Kidney epithelial cell (primary cell): ENCODE results near the gene ERFE. TPM values are rescaled to one million over a fixed set of nuclear protein-coding genes. Genes with fewer than 3 reads are reported as not detected.

Experiments used
- DNase-seq: peaks from one replicate; pipeline ENCODE4 v3.0.0-alpha.2; 2010; ENCODE audit warnings: low read depth
- H3K27me3 ChIP-seq: 2 replicates; pipeline ENCODE4 v1.6.0; 2011; ENCODE audit warnings: low read length; ENCODE audit not compliant: control insufficient read depth, insufficient read depth
- H3K36me3 ChIP-seq: 2 replicates; pipeline ENCODE4 v1.5.1; 2011; ENCODE audit warnings: low read length; ENCODE audit not compliant: control insufficient read depth, insufficient read depth
- H3K4me3 ChIP-seq: 2 replicates; pipeline ENCODE4 v1.5.1; 2011; ENCODE audit warnings: low read depth, mild to moderate bottlenecking, control low read depth, low read length
- CTCF ChIP-seq: IDR thresholded peaks from 2 replicates; pipeline ENCODE4 v1.5.1; 2011; ENCODE audit warnings: mild to moderate bottlenecking, moderate library complexity, low read length, control low read depth, inconsistent platforms; ENCODE audit not compliant: insufficient read depth, poor library complexity, severe bottlenecking
- total RNA-seq: library from RNA; depleted of rRNA; stranded (reverse); fragments of >200 nt; gene quantifications from 2 replicates; pipeline ENCODE4 v1.2.3, GENCODE V29; 2015

Gene ERFE
- total RNA-seq, 1 donor from 2014 or later: 106 TPM

DNA sequence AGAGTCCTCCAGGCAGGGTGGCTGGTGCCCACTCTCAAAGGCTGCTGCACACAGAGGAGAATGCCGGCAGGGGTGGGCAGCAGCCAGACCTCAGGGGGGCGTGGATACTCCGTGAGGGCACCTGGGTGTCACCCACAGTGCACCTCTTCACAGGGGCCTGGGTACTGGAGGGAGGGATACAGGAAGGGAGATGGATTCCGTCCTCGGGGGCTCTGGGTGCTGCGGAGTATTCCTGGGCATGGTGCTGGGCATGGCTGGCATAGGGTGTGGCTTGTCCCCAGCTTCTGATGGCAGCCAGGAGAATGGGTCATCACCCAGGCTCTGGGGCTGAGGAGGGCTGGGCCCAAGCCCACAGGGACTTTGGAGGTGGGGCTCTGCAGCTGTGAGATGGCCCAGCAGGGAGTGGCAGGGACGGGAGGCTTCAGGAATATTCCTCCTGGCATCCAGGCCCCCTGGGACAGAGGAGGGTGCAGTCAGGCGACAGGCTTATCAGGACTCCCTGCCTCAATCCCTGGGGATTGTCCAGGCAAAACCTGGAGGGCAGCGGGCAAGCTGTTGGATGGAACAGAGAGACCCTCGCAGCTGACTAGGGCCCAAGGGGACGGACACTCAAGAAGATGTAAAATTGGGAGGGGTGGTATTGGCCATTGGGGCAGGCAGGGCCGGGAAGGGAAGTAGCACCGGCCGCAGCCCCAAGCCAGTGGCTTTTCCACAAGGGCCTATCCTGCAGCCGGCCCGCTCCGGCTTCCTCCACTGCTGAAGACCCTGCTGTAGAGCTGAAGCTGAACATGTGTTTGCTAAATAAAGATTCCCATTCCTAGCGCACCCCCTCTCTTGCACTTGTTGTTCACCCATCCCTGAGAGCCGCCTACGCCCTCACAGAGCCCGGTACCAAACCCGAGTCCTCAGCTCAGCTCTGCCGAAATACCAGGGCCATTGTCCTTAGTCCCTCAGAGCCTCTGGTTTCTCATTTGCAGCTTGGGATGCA is 26.0 kb upstream of the ERFE start:
- Histone ChIP-seq H3K4me3 (no peak overlapping the region), H3K27me3 (no peaks in the 10 kb centered on the region), H3K36me3 (no peaks in the 10 kb centered on the region)
- TF ChIP-seq CTCF: no peak
- no peak for DNase-seq

DNA sequence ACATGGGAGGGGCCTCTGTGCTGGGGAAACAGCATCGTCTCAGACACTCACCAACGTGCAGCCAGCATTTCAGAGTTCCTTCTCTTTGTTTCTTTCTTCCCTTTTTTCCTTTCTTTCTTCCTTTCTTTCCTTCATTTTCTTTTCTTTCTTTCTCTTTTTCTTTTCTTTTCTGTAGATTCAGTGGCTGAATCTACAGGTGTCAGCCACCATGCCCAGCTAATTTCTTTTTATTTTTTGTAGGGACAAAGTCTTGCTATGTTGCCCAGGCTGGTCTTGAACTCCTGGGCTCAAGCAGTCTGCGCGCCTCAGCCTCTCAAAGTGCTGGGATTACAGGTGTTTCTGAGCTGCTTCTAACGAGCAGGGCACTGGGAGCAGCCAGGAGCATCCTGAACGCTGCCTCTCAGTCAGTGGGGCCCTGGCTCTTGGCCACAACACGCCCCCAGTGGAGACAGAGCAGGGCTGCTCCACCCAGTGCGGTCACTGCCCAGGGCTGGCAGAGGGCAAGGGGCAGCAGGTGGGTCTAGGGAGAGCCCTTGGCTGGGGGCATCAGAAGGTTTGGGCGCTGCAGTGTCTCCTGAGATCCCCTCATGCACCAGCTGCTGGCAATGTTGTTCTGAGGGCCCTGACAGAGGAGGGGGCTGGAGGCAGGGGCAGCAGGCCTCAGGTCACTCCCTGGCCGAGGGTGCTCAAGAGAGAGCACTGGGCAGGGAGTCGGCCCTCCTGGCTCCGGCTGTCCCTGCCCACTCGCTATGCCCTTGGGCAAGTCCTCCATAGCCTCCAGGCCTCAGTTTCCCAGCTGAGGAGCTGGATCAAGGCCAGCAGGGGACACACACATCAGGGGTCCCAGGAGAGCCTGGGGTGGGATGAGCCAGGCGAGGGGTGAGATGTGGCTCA is 25.0 kb upstream of the ERFE start:
- DNase-seq: no peak
- Histone ChIP-seq H3K27me3 (no peaks in the 10 kb centered on the region), H3K4me3 (no peak overlapping the region), H3K36me3 (no peaks in the 10 kb centered on the region)
- no peak for TF ChIP-seq CTCF

GRCh38 chr2:238134393-238134785 is 24.4 kb upstream of the ERFE start:
- H3K4me3 ChIP-seq: no peak overlapping the region
- H3K36me3 ChIP-seq: no peaks in the 10 kb centered on the region
- no peak for DNase-seq
- H3K27me3 ChIP-seq: no peaks in the 10 kb centered on the region
- TF ChIP-seq CTCF: no peak

DNA sequence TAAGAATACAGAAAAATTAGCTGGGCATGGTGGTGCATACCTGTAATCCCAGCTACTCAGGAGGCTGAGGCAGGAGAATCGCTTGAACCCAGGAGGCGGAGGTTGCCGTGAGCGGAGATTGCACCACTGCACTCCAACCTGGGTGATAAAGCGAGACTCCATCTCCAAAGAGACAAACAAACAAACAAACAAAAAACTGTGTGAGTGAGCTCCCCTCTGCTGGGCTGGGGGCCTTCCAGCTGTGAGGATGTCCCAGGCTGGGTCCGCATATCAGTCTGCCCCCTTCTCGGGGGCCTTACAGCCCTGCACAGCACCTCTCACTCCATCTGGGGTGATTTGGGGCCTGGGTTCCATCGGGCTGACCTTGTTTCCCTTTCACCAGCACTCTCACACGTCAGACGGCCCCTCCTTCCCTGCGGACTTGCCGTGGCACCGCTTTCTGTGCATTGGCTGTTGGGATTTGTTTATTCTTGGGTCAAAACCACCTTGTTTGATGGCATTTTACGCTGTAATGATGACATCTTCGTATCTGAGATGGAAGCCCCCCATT is 23.1 kb upstream of the ERFE start:
- no peak for TF ChIP-seq CTCF
- no peaks in the 10 kb centered on the region for H3K36me3 ChIP-seq
- H3K27me3 ChIP-seq: no peaks in the 10 kb centered on the region
- H3K4me3 ChIP-seq: no peak overlapping the region
- DNase-seq: no peak

- H3K4me3 ChIP-seq: no peak overlapping the region
- no peaks in the 10 kb centered on the region for H3K27me3 ChIP-seq
- DNase-seq: no peak
- TF ChIP-seq CTCF: no peak
- no peaks in the 10 kb centered on the region for H3K36me3 ChIP-seq
Observed at GRCh38 chr2:238136820-238137537, 21.8 kb upstream of the ERFE start.
